A673 (cell line): Measurements from ENCODE around the gene RASGEF1C.

ENCODE experiments used
- CTCF ChIP-seq: fragments of 300-800, 200-600 bp; sonication (generic); conservative IDR thresholded peaks from 2 replicates; pipeline ENCODE4 v1.5.1; 2017; ENCODE audit warnings: low read depth, mild to moderate bottlenecking, antibody characterized with exemption, low read length, moderate library complexity, mixed read lengths
- EZH2 ChIP-seq: fragments of 200-600 bp; sonication (generic); IDR thresholded peaks from 2 replicates; pipeline ENCODE4 v1.6.1; 2017; ENCODE audit warnings: borderline replicate concordance, low read depth, mild to moderate bottlenecking, mixed read lengths, antibody characterized with exemption, low read length; ENCODE audit not compliant: poor library complexity, severe bottlenecking

- TF ChIP-seq EZH2 = no peak
- no peak for TF ChIP-seq CTCF
Observed at GRCh38 chr5:180093241-180093640, 115.8 kb downstream of the RASGEF1C start.
